Endodermal cell (in vitro differentiated cells): Measurements from ENCODE around the gene LINC01488. TPM values are rescaled to one million over a fixed set of nuclear protein-coding genes. Genes with fewer than 3 reads are reported as not detected.

Source experiments
- DNase-seq: peaks from one replicate; pipeline ENCODE4 v3.0.0-alpha.2; 2017
- H3K27ac ChIP-seq: 2 replicates; pipeline ENCODE4 v1.5.1; 2013; ENCODE audit warnings: mild to moderate bottlenecking, low read depth, low read length, moderate library complexity
- H3K27me3 ChIP-seq: 2 replicates; pipeline ENCODE4 v1.6.1; 2013; ENCODE audit warnings: mild to moderate bottlenecking, low read length, moderate library complexity; ENCODE audit not compliant: insufficient read depth, control insufficient read depth, poor library complexity, severe bottlenecking
- H3K36me3 ChIP-seq: 2 replicates; pipeline ENCODE4 v1.7.0; 2013; ENCODE audit warnings: mild to moderate bottlenecking, low read length, moderate library complexity; ENCODE audit not compliant: control insufficient read depth, insufficient read depth
- H3K4me1 ChIP-seq: one replicate; pipeline ENCODE4 v1.7.0; 2013; ENCODE audit warnings: low read length; ENCODE audit not compliant: control insufficient read depth, insufficient read depth
- H3K4me3 ChIP-seq: 2 replicates; pipeline ENCODE4 v1.5.1; 2013; ENCODE audit warnings: mild to moderate bottlenecking, low read length, moderate library complexity
- H3K9ac ChIP-seq: 2 replicates; pipeline ENCODE4 v1.6.1; 2013; ENCODE audit warnings: mild to moderate bottlenecking, low read length, moderate library complexity; ENCODE audit not compliant: poor library complexity, severe bottlenecking; ENCODE audit errors: extremely low read depth
- H3K9me3 ChIP-seq: 2 replicates; pipeline ENCODE4 v1.6.1; 2013; ENCODE audit warnings: mild to moderate bottlenecking, low read length, moderate library complexity; ENCODE audit not compliant: control insufficient read depth
- H3K27ac Mint-ChIP-seq: 2 replicates; pipeline ENCODE4 v1.8.0; 2020; ENCODE audit warnings: mixed read lengths
- H3K27me3 Mint-ChIP-seq: 2 replicates; pipeline ENCODE4 v1.8.0; 2021; ENCODE audit warnings: mild to moderate bottlenecking, mixed read lengths; ENCODE audit not compliant: insufficient read depth
- H3K36me3 Mint-ChIP-seq: 2 replicates; pipeline ENCODE4 v1.8.0; 2020; ENCODE audit warnings: low read depth, mixed read lengths
- H3K4me1 Mint-ChIP-seq: 2 replicates; pipeline ENCODE4 v1.8.0; 2020; ENCODE audit warnings: mixed read lengths
- H3K4me3 Mint-ChIP-seq: 2 replicates; pipeline ENCODE4 v1.8.0; 2020; ENCODE audit warnings: mild to moderate bottlenecking, moderate library complexity, mixed read lengths
- H3K9me3 Mint-ChIP-seq: 2 replicates; pipeline ENCODE4 v1.8.0; 2020; ENCODE audit warnings: mild to moderate bottlenecking, mixed read lengths
- CTCF ChIP-seq: fragments of 200-600 bp; sonication (generic); conservative IDR thresholded peaks from 2 replicates; pipeline ENCODE4 v1.5.0; 2021; ENCODE audit warnings: antibody characterized with exemption, mild to moderate bottlenecking
- WGBS, 2 experiments: methylation state at CpG; one replicate each; pipeline versions ENCODE4 v1.1.5 to v1.1.7; 2013; ENCODE audit warnings: missing lambda C conversion rate in 2 of 2, mixed read lengths in 1 of 2; ENCODE audit not compliant: insufficient coverage in 1 of 2, insufficient read length in 1 of 2; 5-methylcytosine and 5-hydroxymethylcytosine counted together
- total RNA-seq, 2 donors: library from RNA; stranded (reverse); fragmentation: NEBNext Ultra II Directional in 1 of 2; extraction: Animal tissue kit (Norgen Biotek cat#: 25700) in 1 of 2; gene quantifications; 2 replicates in 1 of 2; 3 replicates in 1 of 2; pipeline ENCODE4 v1.2.1, GENCODE V29; 2021

The LINC01488 gene
- total RNA-seq, 2 donors from 2014 or later = not detected

- Histone ChIP-seq H3K4me1 (no peaks in the 10 kb centered on the region), H3K9ac (no peak overlapping the region), H3K4me3 (no peak overlapping the region), H3K27ac (no peak overlapping the region), H3K27me3 (no peaks in the 10 kb centered on the region), H3K9me3 (no peaks in the 10 kb centered on the region), H3K36me3 (no peaks in the 10 kb centered on the region)
- peaks cover 7% of the 10 kb centered on the region for H3K27me3 Mint-ChIP-seq
- H3K4me1 Mint-ChIP-seq = no peaks in the 10 kb centered on the region
- WGBS, 2 experiments = 93 to 95% methylated on average over 3 to 5 of the region's 5 CpGs
- no peak overlapping the region for H3K27ac Mint-ChIP-seq
- H3K4me3 Mint-ChIP-seq = no peak overlapping the region
- H3K36me3 Mint-ChIP-seq = no peaks in the 10 kb centered on the region
- no peak for TF ChIP-seq CTCF
- peak; percentile 24 for DNase-seq
- H3K9me3 Mint-ChIP-seq = peaks cover 10% of the 10 kb centered on the region
Observed at GRCh38 chr11:69514771-69515170, 33.3 kb downstream of the LINC01488 start.

DNA sequence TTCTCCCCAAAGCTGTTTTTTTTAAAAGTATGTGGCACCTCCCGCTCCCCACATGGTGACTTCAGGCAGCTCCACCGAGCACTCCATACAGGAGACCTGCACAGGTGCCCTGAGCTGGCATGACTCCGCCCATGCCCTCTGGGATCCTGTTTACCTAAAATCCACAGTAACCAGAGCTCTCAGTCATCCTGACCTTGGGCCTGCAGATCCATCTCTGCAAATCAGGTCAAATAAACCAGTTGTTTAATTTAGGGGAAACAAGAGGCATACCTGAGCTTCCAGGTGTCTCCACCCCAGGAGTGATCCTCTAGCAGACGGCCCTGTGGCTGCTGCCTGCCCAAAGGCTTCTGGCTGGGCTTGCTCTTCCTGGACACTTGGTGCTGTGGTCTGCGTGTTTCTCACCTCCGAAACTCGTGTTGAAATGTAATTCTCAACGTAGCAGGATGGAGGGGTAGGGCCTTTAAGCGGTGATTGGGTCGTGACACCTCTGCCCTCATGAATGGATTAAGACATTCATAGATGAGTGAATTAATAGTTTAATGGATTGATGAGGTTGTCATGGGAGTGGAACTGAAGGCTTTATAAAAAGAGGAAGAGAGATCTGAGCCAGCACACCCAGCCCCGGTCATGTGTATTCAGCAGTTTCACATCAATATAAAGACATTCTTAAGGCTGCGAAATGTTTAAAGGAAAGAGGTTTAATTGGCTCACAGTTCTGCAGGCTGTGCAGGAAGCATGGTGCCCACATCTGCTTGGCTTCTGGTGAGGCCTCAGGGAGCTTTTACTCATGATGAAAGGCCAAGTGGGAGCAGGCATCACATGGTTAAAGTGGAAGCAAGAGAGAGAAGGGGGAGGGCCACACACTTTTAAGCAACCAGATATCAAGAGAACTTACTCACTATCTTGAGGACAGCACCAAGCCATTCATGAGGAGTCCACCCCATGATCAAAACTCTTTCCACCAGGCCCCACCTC lies 34.1 kb downstream of the LINC01488 start:
- DNase-seq = peak; percentile 25
- Histone ChIP-seq H3K27ac (no peak overlapping the region), H3K36me3 (no peaks in the 10 kb centered on the region), H3K27me3 (no peaks in the 10 kb centered on the region), H3K4me3 (no peak overlapping the region), H3K9ac (no peak overlapping the region), H3K4me1 (no peaks in the 10 kb centered on the region), H3K9me3 (no peaks in the 10 kb centered on the region)
- Mint-ChIP-seq H3K4me1 (no peaks in the 10 kb centered on the region), H3K4me3 (no peak overlapping the region), H3K36me3 (no peaks in the 10 kb centered on the region), H3K9me3 (peaks cover 10% of the 10 kb centered on the region), H3K27ac (no peak overlapping the region), H3K27me3 (peaks cover 7% of the 10 kb centered on the region)
- 81 to 89% methylated on average over 11 to 12 of the region's 12 CpGs for WGBS, 2 experiments
- TF ChIP-seq CTCF = no peak

- Mint-ChIP-seq H3K27ac (no peak overlapping the region), H3K4me3 (no peak overlapping the region), H3K4me1 (peaks cover 7% of the 10 kb centered on the region), H3K27me3 (peaks cover 7% of the 10 kb centered on the region), H3K36me3 (no peaks in the 10 kb centered on the region), H3K9me3 (peaks cover 10% of the 10 kb centered on the region)
- H3K9ac ChIP-seq = no peak overlapping the region
- H3K9me3 ChIP-seq = no peaks in the 10 kb centered on the region
- no peaks in the 10 kb centered on the region for H3K36me3 ChIP-seq
- H3K27me3 ChIP-seq = no peaks in the 10 kb centered on the region
- H3K4me3 ChIP-seq = no peak overlapping the region
- no peak for TF ChIP-seq CTCF
- H3K4me1 ChIP-seq = no peaks in the 10 kb centered on the region
- no peak for DNase-seq
- no peak overlapping the region for H3K27ac ChIP-seq
- 31 to 33% methylated on average over 3 of the region's 3 CpGs for WGBS, 2 experiments
Observed at GRCh38 chr11:69516526-69516925, 35.1 kb downstream of the LINC01488 start.
